A549 (cell line): ENCODE data around the gene SP1. TPM values are rescaled to one million over a fixed set of nuclear protein-coding genes. Genes with fewer than 3 reads are reported as not detected.
A peak's percentile ranks its signal among the peaks of the same experiment; 100 is the strongest.
"Not testable (repeated sequence)": the region's sequence is repeated elsewhere in the genome, so short reads cannot be mapped to it uniquely, and the experiment has no call there.

Experiments used
- ATAC-seq, 2 experiments: fragments of 200-7000 bp in 1 of 2; fragments of >200 bp in 1 of 2; cut with Nextera tagmentation in 1 of 2; cut with Tn5 transposase in 1 of 2; 3 replicates each; pipeline versions ENCODE4 v1.8.0 to v1.9.1; 2018 to 2020; ENCODE audit warnings: mild to moderate bottlenecking in 1 of 2, moderate library complexity in 1 of 2
- CTCF ChIA-PET: fragments of 300-600 bp; sonication (Branson Sonifier 250); formaldehyde crosslinking; extraction: SDS; loops from one replicate; lab custom pipeline; 2021; ENCODE audit warnings: antibody characterized with exemption, inconsistent platforms; lab: Yijun Ruan, JAX
- POLR2A ChIA-PET: fragments of 350-600 bp; formaldehyde crosslinking; extraction: SDS; loops from one replicate; lab custom pipeline; 2021; ENCODE audit warnings: antibody characterized with exemption, inconsistent platforms; lab: Yijun Ruan, JAX
- DNase-seq, 2 experiments: peaks; one replicate each; pipeline versions ENCODE4 v3.0.0 to v3.0.0-alpha.2; 2011 to 2016; ENCODE audit warnings: low read depth in 1 of 2, low spot score in 1 of 2
- FAIRE-seq: peaks from 2 replicates; lab custom pipeline; 2011; peaks lifted over from hg19 to GRCh38; lab: Jason Lieb, UNC
- H3K27ac ChIP-seq, 2 experiments: fragments of >200 bp; sonication (Bioruptor Twin); formaldehyde crosslinking; 3 replicates each; pipeline ENCODE4 v1.5.1; 2016 to 2017
- H3K4me1 ChIP-seq: fragments of >200 bp; sonication (Bioruptor Twin); formaldehyde crosslinking; 3 replicates; pipeline ENCODE4 v1.6.1; 2016
- H3K4me2 ChIP-seq: fragments of >200 bp; sonication (Bioruptor Twin); formaldehyde crosslinking; 3 replicates; pipeline ENCODE4 v1.6.1; 2016
- H3K4me3 ChIP-seq: fragments of >200 bp; sonication (Bioruptor Twin); formaldehyde crosslinking; 3 replicates; pipeline ENCODE4 v1.5.1; 2016
- H3K9me3 ChIP-seq: fragments of >200 bp; sonication (Bioruptor Twin); formaldehyde crosslinking; 3 replicates; pipeline ENCODE4 v1.6.1; 2016
- BHLHE40 ChIP-seq: IDR thresholded peaks from 2 replicates; pipeline ENCODE4 v1.6.1; 2012; ENCODE audit warnings: low read depth, low read length, inconsistent platforms
- CBX2 ChIP-seq: fragments of 200-600 bp; sonication (generic); IDR thresholded peaks from 2 replicates; pipeline ENCODE4 v1.6.1; 2016; ENCODE audit warnings: low read depth, mild to moderate bottlenecking, borderline replicate concordance
- CEBPB ChIP-seq, 2 experiments: fragments of >200 bp in 1 of 2; sonication (Bioruptor Twin) in 1 of 2; formaldehyde crosslinking in 1 of 2; IDR thresholded peaks; 2 replicates each; pipeline ENCODE4 v1.6.1; 2012 to 2016
- EHMT2 ChIP-seq: fragments of 200-600 bp; sonication (generic); IDR thresholded peaks from 2 replicates; pipeline ENCODE4 v1.6.1; 2016; ENCODE audit warnings: antibody characterized with exemption, low read depth, mild to moderate bottlenecking, moderate library complexity
- EP300 ChIP-seq, 2 experiments: fragments of >200 bp; sonication (Bioruptor Twin); formaldehyde crosslinking; IDR thresholded peaks; 2 replicates in 1 of 2; 3 replicates in 1 of 2; pipeline ENCODE4 v1.6.1; 2016 to 2017
- ESRRA ChIP-seq: fragments of 150-350 bp; IDR thresholded peaks from 2 replicates; pipeline ENCODE4 v1.6.1; 2014; ENCODE audit warnings: mild to moderate bottlenecking, low read length, borderline replicate concordance
- GATA3 ChIP-seq: IDR thresholded peaks from 2 replicates; pipeline ENCODE4 v1.6.1; 2012; ENCODE audit warnings: borderline replicate concordance
- HMGXB4 ChIP-seq: fragments of 250-450 bp; sonication (Bioruptor Pico); IDR thresholded peaks from 2 replicates; pipeline ENCODE4 v1.5.0; 2021; ENCODE audit warnings: mild to moderate bottlenecking, moderate library complexity, borderline replicate concordance
- NPAS2 ChIP-seq: fragments of 250-450 bp; sonication (Bioruptor Pico); IDR thresholded peaks from 2 replicates; pipeline ENCODE4 v1.8.0; 2022; ENCODE audit warnings: mild to moderate bottlenecking, moderate library complexity, borderline replicate concordance
- PHF8 ChIP-seq: fragments of 200-600 bp; sonication (generic); IDR thresholded peaks from 2 replicates; pipeline ENCODE4 v1.6.1; 2016; ENCODE audit warnings: low read depth, mild to moderate bottlenecking, antibody characterized with exemption, moderate library complexity, borderline replicate concordance
- POLR2AphosphoS2 ChIP-seq: conservative IDR thresholded peaks from 2 replicates; pipeline ENCODE4 v1.6.1; 2012; ENCODE audit warnings: low read length, improper control_type of control experiment, inconsistent platforms
- ZC3H11A ChIP-seq: fragments of 450-650 bp; IDR thresholded peaks from 2 replicates; pipeline ENCODE4 v1.6.1; 2014; ENCODE audit warnings: antibody characterized with exemption, mild to moderate bottlenecking
- WGBS: methylation state at CpG from one replicate; pipeline ENCODE4 v1.1.6; 2017; ENCODE audit errors: missing lambda C conversion rate; 5-methylcytosine and 5-hydroxymethylcytosine counted together
- polyA plus RNA-seq, 4 experiments: library from polyadenylated mRNA; depleted of rRNA in 3 of 4; stranded (reverse); fragments of >200 nt; fragmentation: RNase III in 1 of 4; extraction: RNeasy Plus Mini Kit Qiagen cat#74134 plus additional on column Dnase treatment in 1 of 4; gene quantifications; 2 replicates in 3 of 4; 3 replicates in 1 of 4; pipeline ENCODE4 v1.2.3, GENCODE V29; 2011 to 2017
- TF ChIP-seq, protein P1 (sequence below): IDR thresholded peaks from 2 replicates; pipeline ENCODE4 v1.6.1; 2012; ENCODE audit warnings: low read depth, borderline replicate concordance
- TF ChIP-seq, protein P2 (sequence below): fragments of 150-350 bp; IDR thresholded peaks from 2 replicates; pipeline ENCODE4 v1.6.1; 2014; ENCODE audit warnings: low read depth, mild to moderate bottlenecking, low read length

Gene SP1
- polyA plus RNA-seq, 2 of the 4 experiments (the other 2 are of a cell fraction) = 24.2 to 53.2 TPM

GRCh38 chr12:53355121-53355520 is 24.9 kb upstream of the SP1 start (continued):
- no peak for TF ChIP-seq CBX2

DNA sequence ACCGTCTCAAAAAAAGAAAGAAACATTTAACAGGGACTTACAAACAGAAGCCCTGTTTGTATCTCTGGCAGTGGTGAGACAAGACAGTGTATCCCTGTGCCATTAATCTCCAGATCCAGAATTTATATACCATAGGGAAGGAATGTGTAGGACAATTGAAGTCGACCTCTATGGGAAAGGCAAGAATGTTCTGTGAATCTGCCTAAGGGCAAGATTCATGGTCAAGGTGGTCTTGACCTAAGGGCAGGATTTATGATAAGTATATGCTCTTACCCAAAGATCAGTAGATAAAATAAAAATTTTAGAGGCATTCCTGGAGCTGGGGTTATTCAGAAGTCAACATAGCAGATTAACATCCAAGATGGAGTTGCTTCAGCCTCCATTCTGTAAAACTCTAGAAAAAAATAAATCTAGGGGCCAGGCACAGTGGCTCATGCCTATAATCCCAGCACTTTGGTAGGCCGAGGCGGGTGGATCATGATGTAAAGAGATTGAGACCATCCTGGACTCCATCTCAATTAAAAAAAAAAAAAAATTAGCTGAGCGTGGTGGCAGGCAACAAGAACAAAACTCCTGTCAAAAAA is 21.0 kb upstream of the SP1 start:
- no peak for TF ChIP-seq POLR2AphosphoS2
- TF ChIP-seq, protein P1, sequence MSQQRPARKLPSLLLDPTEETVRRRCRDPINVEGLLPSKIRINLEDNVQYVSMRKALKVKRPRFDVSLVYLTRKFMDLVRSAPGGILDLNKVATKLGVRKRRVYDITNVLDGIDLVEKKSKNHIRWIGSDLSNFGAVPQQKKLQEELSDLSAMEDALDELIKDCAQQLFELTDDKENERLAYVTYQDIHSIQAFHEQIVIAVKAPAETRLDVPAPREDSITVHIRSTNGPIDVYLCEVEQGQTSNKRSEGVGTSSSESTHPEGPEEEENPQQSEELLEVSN = no peak
- no peak for TF ChIP-seq NPAS2 (CRISPR knock-in tag)
- no peak for TF ChIP-seq ESRRA
- TF ChIP-seq, protein P2, sequence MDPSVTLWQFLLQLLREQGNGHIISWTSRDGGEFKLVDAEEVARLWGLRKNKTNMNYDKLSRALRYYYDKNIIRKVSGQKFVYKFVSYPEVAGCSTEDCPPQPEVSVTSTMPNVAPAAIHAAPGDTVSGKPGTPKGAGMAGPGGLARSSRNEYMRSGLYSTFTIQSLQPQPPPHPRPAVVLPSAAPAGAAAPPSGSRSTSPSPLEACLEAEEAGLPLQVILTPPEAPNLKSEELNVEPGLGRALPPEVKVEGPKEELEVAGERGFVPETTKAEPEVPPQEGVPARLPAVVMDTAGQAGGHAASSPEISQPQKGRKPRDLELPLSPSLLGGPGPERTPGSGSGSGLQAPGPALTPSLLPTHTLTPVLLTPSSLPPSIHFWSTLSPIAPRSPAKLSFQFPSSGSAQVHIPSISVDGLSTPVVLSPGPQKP = no peak
- no peak for TF ChIP-seq GATA3
- no peak for TF ChIP-seq PHF8
- TF ChIP-seq EP300 (IDR thresholded peaks at IDR 0.05) = no peak
- no peak for TF ChIP-seq EHMT2
- TF ChIP-seq, all 56 proteins: peak for 0
- DNase-seq = no peak
- Histone ChIP-seq H3K4me1 (no peaks in the 10 kb centered on the region), H3K27ac (no peak overlapping the region), H3K4me2 (no peak overlapping the region), H3K4me3 (no peak overlapping the region), H3K9me3 (no peaks in the 10 kb centered on the region)
- CTCF ChIA-PET = interaction anchor here (0.7 to 20.8 kb wide), 5 partner anchors 11 to 68 kb away, joined by 3 to 638 read pairs (median 9); partner anchors contain the start of genes AAAS, AMHR2 and SP7
- 85% methylated on average over 5 of the region's 5 CpGs for WGBS
- ATAC-seq = no peak
- FAIRE-seq = no peak
- POLR2A ChIA-PET = interaction anchor here (1.0 kb wide), 1 partner anchor 14 kb away, joined by 3 read pairs; no protein-coding TSS in a partner anchor

- CTCF ChIA-PET = interaction anchor here (0.8 to 4.4 kb wide), 8 partner anchors 9 to 147 kb away, joined by 3 to 47 read pairs (median 5); partner anchors contain the start of genes AAAS and AMHR2
- POLR2A ChIA-PET, H3K9me3 ChIP-seq, FAIRE-seq, H3K27ac ChIP-seq, H3K4me3 ChIP-seq, H3K4me2 ChIP-seq, H3K4me1 ChIP-seq, ATAC-seq, DNase-seq: not testable (repeated sequence)
- 90% methylated on average over 10 of the region's 10 CpGs for WGBS
- peak; percentile 80 for TF ChIP-seq ZC3H11A
These were observed 18.3 kb upstream of the SP1 start for GRCh38 chr12:53361638-53362037.

- DNase-seq = no peak
- Histone ChIP-seq H3K27ac (peak overlapping the region in 1 of 2 experiments; percentile 73; a peak in 3 of 6 replicates), H3K4me3 (no peak overlapping the region), H3K4me1 (peaks cover 24% of the 10 kb centered on the region; the same call in 2 of the 3 replicates), H3K4me2 (no peak overlapping the region), H3K9me3 (no peaks in the 10 kb centered on the region)
- POLR2A ChIA-PET = interaction anchor here (0.6 to 1.5 kb wide), 2 partner anchors 14 to 53 kb away, joined by 4 read pairs; no protein-coding TSS in a partner anchor
- CTCF ChIA-PET = interaction anchor here (1.3 to 2.9 kb wide), 5 partner anchors 13 to 143 kb away, joined by 4 to 16 read pairs (median 5); no protein-coding TSS in a partner anchor
- no peak for TF ChIP-seq GATA3
- TF ChIP-seq HMGXB4 (CRISPR knock-in tag) = no peak
- TF ChIP-seq CEBPB (IDR thresholded peaks at IDR 0.05) = 0 out of 4 replicates have a peak, but pooled peaks of 1 of the 2 experiments have one; percentile 34
- no peak for TF ChIP-seq BHLHE40
- no peak for FAIRE-seq
- 81% methylated on average over 4 of the region's 4 CpGs for WGBS
- peak; percentile 55 to 76; a peak in 5 of 6 replicates for ATAC-seq
These were observed 14.6 kb upstream of the SP1 start for GRCh38 chr12:53365245-53365904.
